GM12878 (cell line): ENCODE measurements around the gene C16orf92. TPM values are rescaled to one million over a fixed set of nuclear protein-coding genes. Genes with fewer than 3 reads are reported as not detected.

Experiments used
- ATAC-seq: fragments of 200-7000 bp; cut with Tn5 transposase; 3 replicates; pipeline ENCODE4 v1.9.1; 2020; ENCODE audit warnings: mild to moderate bottlenecking, moderate library complexity
- BruUV-seq: library from RNA; stranded (reverse); fragments of 400-500 nt; replicated peaks from 2 replicates; lab custom pipeline; 2021; lab: Mats Ljungman, UMichigan
- CTCF ChIA-PET: fragments of 300-600 bp; sonication (Branson Sonifier 250); formaldehyde crosslinking; extraction: SDS; loops from one replicate; lab custom pipeline; 2021; ENCODE audit warnings: inconsistent platforms; lab: Yijun Ruan, JAX
- POLR2A ChIA-PET: fragments of 350-600 bp; formaldehyde crosslinking; extraction: SDS; loops from one replicate; lab custom pipeline; 2021; ENCODE audit warnings: inconsistent platforms; lab: Charles Lee
- RAD21 ChIA-PET: fragments of 300-600 bp; sonication (Branson Sonifier 250); formaldehyde crosslinking; loops from one replicate; lab custom pipeline; 2023; ENCODE audit warnings: antibody characterized with exemption; ENCODE audit not compliant: unreplicated experiment; lab: Charles Lee
- SMC1A ChIA-PET: fragments of 300-600 bp; sonication (Branson Sonifier 250); formaldehyde crosslinking; loops from one replicate; lab custom pipeline; 2023; ENCODE audit not compliant: unreplicated experiment, uncharacterized antibody; lab: Charles Lee
- DNase-seq: peaks from one replicate; pipeline ENCODE4 v3.0.0-alpha.2; 2011; ENCODE audit warnings: low read depth, low spot score
- FAIRE-seq: peaks from 3 replicates; lab custom pipeline; 2011; peaks lifted over from hg19 to GRCh38; lab: Jason Lieb, UNC
- H2AFZ ChIP-seq: 2 replicates; pipeline ENCODE4 v1.6.0; 2011; ENCODE audit warnings: low read depth, low read length, control low read depth; ENCODE audit not compliant: control insufficient read depth
- H3K27ac ChIP-seq: 2 replicates; pipeline ENCODE4 v1.5.1; 2011; ENCODE audit warnings: control low read depth; ENCODE audit not compliant: control insufficient read depth, insufficient read depth
- H3K27me3 ChIP-seq, 2 experiments: replicated peaks in 1 of 2; 2 replicates each; pipeline versions ENCODE4 v1.6.0 to v1.6.1; 2011; ENCODE audit warnings: low read length in 1 of 2; ENCODE audit not compliant: control insufficient read depth in 2 of 2, insufficient read depth in 2 of 2
- H3K36me3 ChIP-seq, 2 experiments: 2 replicates each; pipeline ENCODE4 v1.5.1; 2011; ENCODE audit warnings: low read length in 1 of 2; ENCODE audit not compliant: control insufficient read depth in 2 of 2, insufficient read depth in 2 of 2
- H3K4me1 ChIP-seq: 2 replicates; pipeline ENCODE4 v1.6.1; 2011; ENCODE audit warnings: mild to moderate bottlenecking, low read length, moderate library complexity, mixed read lengths; ENCODE audit not compliant: control insufficient read depth, insufficient read depth
- H3K4me2 ChIP-seq: 2 replicates; pipeline ENCODE4 v1.6.0; 2011; ENCODE audit warnings: control low read depth; ENCODE audit not compliant: control insufficient read depth, insufficient read depth
- H3K4me3 ChIP-seq: fragments of 200-600 bp; sonication (generic); 2 replicates; pipeline ENCODE4 v1.5.1; 2016
- H3K79me2 ChIP-seq: 2 replicates; pipeline ENCODE4 v1.6.0; 2011; ENCODE audit warnings: low read length; ENCODE audit not compliant: control insufficient read depth, insufficient read depth
- H3K9ac ChIP-seq: 2 replicates; pipeline ENCODE4 v1.8.0; 2011; ENCODE audit warnings: low read length, control low read depth, mixed read lengths; ENCODE audit not compliant: control insufficient read depth, insufficient read depth
- H3K9me3 ChIP-seq: replicated peaks from 3 replicates; pipeline ENCODE4 v1.5.1; 2011; ENCODE audit warnings: mild to moderate bottlenecking, low read length; ENCODE audit not compliant: control insufficient read depth, insufficient read depth
- H4K20me1 ChIP-seq: 2 replicates; pipeline ENCODE4 v1.6.0; 2011; ENCODE audit not compliant: control insufficient read depth, insufficient read depth
- CREB1 ChIP-seq: IDR thresholded peaks from 2 replicates; pipeline ENCODE4 v1.6.1; 2012; ENCODE audit warnings: low read depth, mild to moderate bottlenecking, inconsistent platforms
- DPF2 ChIP-seq: fragments of 450-650 bp; IDR thresholded peaks from 2 replicates; pipeline ENCODE4 v1.6.1; 2017; ENCODE audit warnings: mild to moderate bottlenecking
- ETV6 ChIP-seq, 2 experiments: fragments of 450-650 bp in 1 of 2; IDR thresholded peaks in 1 of 2; conservative IDR thresholded peaks in 1 of 2; 2 replicates each; pipeline ENCODE4 v1.6.1; 2014; ENCODE audit warnings: antibody characterized with exemption in 1 of 2, borderline replicate concordance in 1 of 2, low read depth in 1 of 2, mild to moderate bottlenecking in 1 of 2, moderate library complexity in 1 of 2
- SP1 ChIP-seq: IDR thresholded peaks from one replicate; pipeline ENCODE4 v1.6.1; 2011; ENCODE audit warnings: low read depth, low read length
- SREBF1 ChIP-seq: IDR thresholded peaks from 2 replicates; pipeline ENCODE4 v1.6.1; 2012; ENCODE audit warnings: mild to moderate bottlenecking, low read length
- YY1 ChIP-seq: IDR thresholded peaks from 2 replicates; pipeline ENCODE4 v1.6.1; 2011; ENCODE audit warnings: low read depth, mild to moderate bottlenecking, low read length
- WGBS: methylation state at CpG from one replicate; pipeline ENCODE4 v1.1.6; 2016; ENCODE audit warnings: low lambda C conversion rate; ENCODE audit not compliant: insufficient replicate concordance, insufficient coverage; ENCODE audit errors: missing lambda C conversion rate; 5-methylcytosine and 5-hydroxymethylcytosine counted together
- in situ Hi-C: fragments of 300-500 bp; cut with MboI; formaldehyde crosslinking; loops from 9 replicates; pipeline ENCODE4 v1.14.3; 2018; ENCODE audit warnings: mixed read lengths
- intact Hi-C: fragments of 100-400 bp; cut with micrococcal nuclease; formaldehyde crosslinking; loops from one replicate; pipeline ENCODE4 v1.14.2; 2022; ENCODE audit not compliant: unreplicated experiment
- polyA plus RNA-seq, 11 experiments: library from polyadenylated mRNA; depleted of rRNA in 4 of 11; unstranded in 6 of 11; stranded (reverse) in 5 of 11; fragments of >200 nt; fragmentation: Nextera tagmentation in 4 of 11; fragmentation: Illumina TruSeq in 1 of 11; extraction: Ambion mirVana in 4 of 11; extraction: Trizol in 1 of 11; gene quantifications; 1 replicate in 1 of 11; 2 replicates in 10 of 11; pipeline versions ENCODE4 v1.2.1 to v1.2.3, GENCODE V29; 2011 to 2016; ENCODE audit warnings: inconsistent platforms in 2 of 11, missing spikeins in 2 of 11, low read depth in 1 of 11
- total RNA-seq, 4 experiments: library from RNA; depleted of rRNA in 3 of 4; stranded (reverse); fragments of >200 nt in 3 of 4; fragmentation: Illumina TruSeq in 1 of 4; extraction: Trizol in 1 of 4; gene quantifications; 2 replicates each; pipeline versions ENCODE4 v1.2.1 to v1.2.3, GENCODE V29; 2013 to 2021
- TF ChIP-seq, protein P1 (sequence below): IDR thresholded peaks from 2 replicates; pipeline ENCODE4 v1.6.1; 2011; ENCODE audit warnings: borderline replicate concordance, low read depth, mild to moderate bottlenecking, moderate library complexity, mixed read lengths, low read length; ENCODE audit not compliant: insufficient read depth; ENCODE audit errors: extremely low read length
- TF ChIP-seq, protein P2 (sequence below): fragments of 150-350 bp; IDR thresholded peaks from 2 replicates; pipeline ENCODE4 v1.6.1; 2016; ENCODE audit warnings: low read depth, low read length
- TF ChIP-seq, protein P3 (sequence below): fragments of 450-650 bp; IDR thresholded peaks from 2 replicates; pipeline ENCODE4 v1.6.1; 2018; ENCODE audit warnings: mild to moderate bottlenecking, low read depth, moderate library complexity; ENCODE audit not compliant: partially characterized antibody
- TF ChIP-seq, protein P4 (sequence below): fragments of 450-650 bp; conservative IDR thresholded peaks from 2 replicates; pipeline ENCODE4 v1.6.1; 2017; ENCODE audit warnings: mild to moderate bottlenecking, moderate library complexity
- TF ChIP-seq, protein P5 (sequence below): fragments of 450-650 bp; IDR thresholded peaks from 2 replicates; pipeline ENCODE4 v1.6.1; 2017; ENCODE audit warnings: borderline replicate concordance

C16orf92 gene
- total and polyA plus RNA-seq, 10 of the 15 experiments (the other 5 are each of a cell fraction or from before 2014, with no cell fraction given), result not detected

DNA sequence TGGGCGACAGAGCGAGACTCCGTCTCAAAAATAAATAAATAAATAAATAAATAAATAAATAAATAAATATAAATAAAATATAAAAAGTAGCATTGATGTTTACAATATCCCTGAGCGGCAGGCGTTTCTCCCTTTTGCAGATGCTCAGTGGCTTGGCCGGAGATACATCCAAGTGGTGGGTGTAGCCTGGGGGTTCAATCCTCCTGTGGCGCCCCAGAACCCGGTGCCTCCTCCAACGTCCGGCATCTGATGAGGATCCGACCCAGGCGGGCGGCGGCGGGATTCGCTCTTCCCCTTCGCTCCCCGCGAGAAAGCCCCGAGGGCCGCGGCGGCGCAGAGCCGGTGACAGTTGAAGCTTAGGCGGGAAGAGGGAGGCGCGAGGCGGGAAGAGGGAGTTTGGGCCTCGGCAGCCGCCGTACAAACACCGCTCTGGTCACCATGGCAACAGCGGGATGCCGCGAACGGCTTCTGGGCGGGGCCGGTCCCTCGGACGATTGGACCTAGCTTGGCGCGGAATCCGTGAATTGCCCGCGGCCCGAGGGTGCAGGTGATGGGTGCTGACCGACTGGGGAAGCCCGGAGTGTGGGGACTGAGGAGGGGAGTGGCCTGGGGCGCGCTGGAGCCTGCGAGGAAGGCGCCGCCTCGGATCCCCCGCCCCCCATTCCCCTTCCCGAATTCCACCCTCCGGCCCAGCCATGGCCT, 29.8 kb downstream of the C16orf92 start:
- ChIA-PET CTCF (interaction anchor here (0.9 to 4.8 kb wide), 5 partner anchors 9 to 77 kb away, joined by 3 to 51 read pairs (median 4); partner anchors contain the start of genes ALDOA and TBX6), SMC1A (interaction anchor here (1.4 kb wide), 1 partner anchor 39 kb away, joined by 5 read pairs; the partner anchor contains the start of gene TBX6), RAD21 (no interaction called here), POLR2A (interaction anchor here (0.7 to 2.7 kb wide), 7 partner anchors 10 to 245 kb away, joined by 3 to 9 read pairs (median 4); partner anchors contain the start of genes ALDOA, HIRIP3, INO80E and TAOK2)
- Histone ChIP-seq H3K4me3 (peak overlapping the region; percentile 83), H3K9me3 (no peaks in the 10 kb centered on the region), H3K27ac (peak overlapping the region; percentile 55), H3K9ac (peak overlapping the region; percentile 71), H2AFZ (peak overlapping the region; percentile 91), H3K79me2 (no peaks in the 10 kb centered on the region), H3K27me3 (no peaks in the 10 kb centered on the region), H3K36me3 (no peaks in the 10 kb centered on the region), H3K4me1 (peaks cover 3% of the 10 kb centered on the region; the same call in 1 of the 2 replicates), H3K4me2 (peak overlapping the region; percentile 60), H4K20me1 (no peaks in the 10 kb centered on the region)
- intact Hi-C loops, result no loop called here
- in situ Hi-C loops, result no loop called here
- FAIRE-seq (no peak), DNase-seq (peak; percentile 74), ATAC-seq (peak; percentile 90)
- BruUV-seq, result no TSS peak
- WGBS, result 3% methylated on average over 52 of the region's 58 CpGs
- TF ChIP-seq, protein P1, sequence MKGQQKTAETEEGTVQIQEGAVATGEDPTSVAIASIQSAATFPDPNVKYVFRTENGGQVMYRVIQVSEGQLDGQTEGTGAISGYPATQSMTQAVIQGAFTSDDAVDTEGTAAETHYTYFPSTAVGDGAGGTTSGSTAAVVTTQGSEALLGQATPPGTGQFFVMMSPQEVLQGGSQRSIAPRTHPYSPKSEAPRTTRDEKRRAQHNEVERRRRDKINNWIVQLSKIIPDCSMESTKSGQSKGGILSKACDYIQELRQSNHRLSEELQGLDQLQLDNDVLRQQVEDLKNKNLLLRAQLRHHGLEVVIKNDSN, result no peak
- TF ChIP-seq, protein P2, sequence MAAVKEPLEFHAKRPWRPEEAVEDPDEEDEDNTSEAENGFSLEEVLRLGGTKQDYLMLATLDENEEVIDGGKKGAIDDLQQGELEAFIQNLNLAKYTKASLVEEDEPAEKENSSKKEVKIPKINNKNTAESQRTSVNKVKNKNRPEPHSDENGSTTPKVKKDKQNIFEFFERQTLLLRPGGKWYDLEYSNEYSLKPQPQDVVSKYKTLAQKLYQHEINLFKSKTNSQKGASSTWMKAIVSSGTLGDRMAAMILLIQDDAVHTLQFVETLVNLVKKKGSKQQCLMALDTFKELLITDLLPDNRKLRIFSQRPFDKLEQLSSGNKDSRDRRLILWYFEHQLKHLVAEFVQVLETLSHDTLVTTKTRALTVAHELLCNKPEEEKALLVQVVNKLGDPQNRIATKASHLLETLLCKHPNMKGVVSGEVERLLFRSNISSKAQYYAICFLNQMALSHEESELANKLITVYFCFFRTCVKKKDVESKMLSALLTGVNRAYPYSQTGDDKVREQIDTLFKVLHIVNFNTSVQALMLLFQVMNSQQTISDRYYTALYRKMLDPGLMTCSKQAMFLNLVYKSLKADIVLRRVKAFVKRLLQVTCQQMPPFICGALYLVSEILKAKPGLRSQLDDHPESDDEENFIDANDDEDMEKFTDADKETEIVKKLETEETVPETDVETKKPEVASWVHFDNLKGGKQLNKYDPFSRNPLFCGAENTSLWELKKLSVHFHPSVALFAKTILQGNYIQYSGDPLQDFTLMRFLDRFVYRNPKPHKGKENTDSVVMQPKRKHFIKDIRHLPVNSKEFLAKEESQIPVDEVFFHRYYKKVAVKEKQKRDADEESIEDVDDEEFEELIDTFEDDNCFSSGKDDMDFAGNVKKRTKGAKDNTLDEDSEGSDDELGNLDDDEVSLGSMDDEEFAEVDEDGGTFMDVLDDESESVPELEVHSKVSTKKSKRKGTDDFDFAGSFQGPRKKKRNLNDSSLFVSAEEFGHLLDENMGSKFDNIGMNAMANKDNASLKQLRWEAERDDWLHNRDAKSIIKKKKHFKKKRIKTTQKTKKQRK, result no peak
- TF ChIP-seq YY1 (0 out of 2 replicates have a peak, but pooled peaks have one; percentile 32), ETV6 (conservative IDR thresholded peaks at IDR 0.05 in 1 of 2, IDR thresholded peaks at IDR 0.05 in 1 of 2; ENCODE audit: borderline replicate concordance in 1 of 2, low read depth in 1 of 2) (no peak), DPF2 (peak; percentile 58; the same call in 1 of the 2 replicates), SP1 (peak; percentile 77), SREBF1 (no peak), CREB1 (peak; percentile 59)
- TF ChIP-seq, protein P3, sequence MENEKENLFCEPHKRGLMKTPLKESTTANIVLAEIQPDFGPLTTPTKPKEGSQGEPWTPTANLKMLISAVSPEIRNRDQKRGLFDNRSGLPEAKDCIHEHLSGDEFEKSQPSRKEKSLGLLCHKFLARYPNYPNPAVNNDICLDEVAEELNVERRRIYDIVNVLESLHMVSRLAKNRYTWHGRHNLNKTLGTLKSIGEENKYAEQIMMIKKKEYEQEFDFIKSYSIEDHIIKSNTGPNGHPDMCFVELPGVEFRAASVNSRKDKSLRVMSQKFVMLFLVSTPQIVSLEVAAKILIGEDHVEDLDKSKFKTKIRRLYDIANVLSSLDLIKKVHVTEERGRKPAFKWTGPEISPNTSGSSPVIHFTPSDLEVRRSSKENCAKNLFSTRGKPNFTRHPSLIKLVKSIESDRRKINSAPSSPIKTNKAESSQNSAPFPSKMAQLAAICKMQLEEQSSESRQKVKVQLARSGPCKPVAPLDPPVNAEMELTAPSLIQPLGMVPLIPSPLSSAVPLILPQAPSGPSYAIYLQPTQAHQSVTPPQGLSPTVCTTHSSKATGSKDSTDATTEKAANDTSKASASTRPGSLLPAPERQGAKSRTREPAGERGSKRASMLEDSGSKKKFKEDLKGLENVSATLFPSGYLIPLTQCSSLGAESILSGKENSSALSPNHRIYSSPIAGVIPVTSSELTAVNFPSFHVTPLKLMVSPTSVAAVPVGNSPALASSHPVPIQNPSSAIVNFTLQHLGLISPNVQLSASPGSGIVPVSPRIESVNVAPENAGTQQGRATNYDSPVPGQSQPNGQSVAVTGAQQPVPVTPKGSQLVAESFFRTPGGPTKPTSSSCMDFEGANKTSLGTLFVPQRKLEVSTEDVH, result peak; percentile 68
- TF ChIP-seq, protein P4, sequence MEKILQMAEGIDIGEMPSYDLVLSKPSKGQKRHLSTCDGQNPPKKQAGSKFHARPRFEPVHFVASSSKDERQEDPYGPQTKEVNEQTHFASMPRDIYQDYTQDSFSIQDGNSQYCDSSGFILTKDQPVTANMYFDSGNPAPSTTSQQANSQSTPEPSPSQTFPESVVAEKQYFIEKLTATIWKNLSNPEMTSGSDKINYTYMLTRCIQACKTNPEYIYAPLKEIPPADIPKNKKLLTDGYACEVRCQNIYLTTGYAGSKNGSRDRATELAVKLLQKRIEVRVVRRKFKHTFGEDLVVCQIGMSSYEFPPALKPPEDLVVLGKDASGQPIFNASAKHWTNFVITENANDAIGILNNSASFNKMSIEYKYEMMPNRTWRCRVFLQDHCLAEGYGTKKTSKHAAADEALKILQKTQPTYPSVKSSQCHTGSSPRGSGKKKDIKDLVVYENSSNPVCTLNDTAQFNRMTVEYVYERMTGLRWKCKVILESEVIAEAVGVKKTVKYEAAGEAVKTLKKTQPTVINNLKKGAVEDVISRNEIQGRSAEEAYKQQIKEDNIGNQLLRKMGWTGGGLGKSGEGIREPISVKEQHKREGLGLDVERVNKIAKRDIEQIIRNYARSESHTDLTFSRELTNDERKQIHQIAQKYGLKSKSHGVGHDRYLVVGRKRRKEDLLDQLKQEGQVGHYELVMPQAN, result peak; percentile 95
- TF ChIP-seq, protein P5, sequence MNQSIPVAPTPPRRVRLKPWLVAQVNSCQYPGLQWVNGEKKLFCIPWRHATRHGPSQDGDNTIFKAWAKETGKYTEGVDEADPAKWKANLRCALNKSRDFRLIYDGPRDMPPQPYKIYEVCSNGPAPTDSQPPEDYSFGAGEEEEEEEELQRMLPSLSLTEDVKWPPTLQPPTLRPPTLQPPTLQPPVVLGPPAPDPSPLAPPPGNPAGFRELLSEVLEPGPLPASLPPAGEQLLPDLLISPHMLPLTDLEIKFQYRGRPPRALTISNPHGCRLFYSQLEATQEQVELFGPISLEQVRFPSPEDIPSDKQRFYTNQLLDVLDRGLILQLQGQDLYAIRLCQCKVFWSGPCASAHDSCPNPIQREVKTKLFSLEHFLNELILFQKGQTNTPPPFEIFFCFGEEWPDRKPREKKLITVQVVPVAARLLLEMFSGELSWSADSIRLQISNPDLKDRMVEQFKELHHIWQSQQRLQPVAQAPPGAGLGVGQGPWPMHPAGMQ, result no peak
